ENCODE results near the gene SYNJ1. TPM values are rescaled to one million over a fixed set of nuclear protein-coding genes. Genes with fewer than 3 reads are reported as not detected.
"Not testable (repeated sequence)": the region's sequence is repeated elsewhere in the genome, so short reads cannot be mapped to it uniquely, and the experiment has no call there.

The SYNJ1 gene, protein sequence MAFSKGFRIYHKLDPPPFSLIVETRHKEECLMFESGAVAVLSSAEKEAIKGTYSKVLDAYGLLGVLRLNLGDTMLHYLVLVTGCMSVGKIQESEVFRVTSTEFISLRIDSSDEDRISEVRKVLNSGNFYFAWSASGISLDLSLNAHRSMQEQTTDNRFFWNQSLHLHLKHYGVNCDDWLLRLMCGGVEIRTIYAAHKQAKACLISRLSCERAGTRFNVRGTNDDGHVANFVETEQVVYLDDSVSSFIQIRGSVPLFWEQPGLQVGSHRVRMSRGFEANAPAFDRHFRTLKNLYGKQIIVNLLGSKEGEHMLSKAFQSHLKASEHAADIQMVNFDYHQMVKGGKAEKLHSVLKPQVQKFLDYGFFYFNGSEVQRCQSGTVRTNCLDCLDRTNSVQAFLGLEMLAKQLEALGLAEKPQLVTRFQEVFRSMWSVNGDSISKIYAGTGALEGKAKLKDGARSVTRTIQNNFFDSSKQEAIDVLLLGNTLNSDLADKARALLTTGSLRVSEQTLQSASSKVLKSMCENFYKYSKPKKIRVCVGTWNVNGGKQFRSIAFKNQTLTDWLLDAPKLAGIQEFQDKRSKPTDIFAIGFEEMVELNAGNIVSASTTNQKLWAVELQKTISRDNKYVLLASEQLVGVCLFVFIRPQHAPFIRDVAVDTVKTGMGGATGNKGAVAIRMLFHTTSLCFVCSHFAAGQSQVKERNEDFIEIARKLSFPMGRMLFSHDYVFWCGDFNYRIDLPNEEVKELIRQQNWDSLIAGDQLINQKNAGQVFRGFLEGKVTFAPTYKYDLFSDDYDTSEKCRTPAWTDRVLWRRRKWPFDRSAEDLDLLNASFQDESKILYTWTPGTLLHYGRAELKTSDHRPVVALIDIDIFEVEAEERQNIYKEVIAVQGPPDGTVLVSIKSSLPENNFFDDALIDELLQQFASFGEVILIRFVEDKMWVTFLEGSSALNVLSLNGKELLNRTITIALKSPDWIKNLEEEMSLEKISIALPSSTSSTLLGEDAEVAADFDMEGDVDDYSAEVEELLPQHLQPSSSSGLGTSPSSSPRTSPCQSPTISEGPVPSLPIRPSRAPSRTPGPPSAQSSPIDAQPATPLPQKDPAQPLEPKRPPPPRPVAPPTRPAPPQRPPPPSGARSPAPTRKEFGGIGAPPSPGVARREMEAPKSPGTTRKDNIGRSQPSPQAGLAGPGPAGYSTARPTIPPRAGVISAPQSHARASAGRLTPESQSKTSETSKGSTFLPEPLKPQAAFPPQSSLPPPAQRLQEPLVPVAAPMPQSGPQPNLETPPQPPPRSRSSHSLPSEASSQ (N-terminal part only)
- total RNA-seq: 24.3 TPM
- polyA plus RNA-seq (ENCODE audit: insufficient read depth, low read depth, low replicate concordance): 6.6 TPM
- long read RNA-seq, donor 1: 0 reads
- long read RNA-seq, donor 2: 0 reads
- long read RNA-seq, donor 3: 0 reads
- long read RNA-seq, donor 4: 0 reads
- long read RNA-seq, donor 5: 0 reads
- long read RNA-seq, donor 6: 0 reads
- long read RNA-seq, donor 7, partial matches to known transcripts: 3 of 5 reads
- long read RNA-seq, donor 7, other reads (novel, unspliced or antisense): 2 of 5 reads
- long read RNA-seq, donor 8: 0 reads
- long read RNA-seq, donor 9: 0 reads
- long read RNA-seq, donor 10: 0 reads

DNA sequence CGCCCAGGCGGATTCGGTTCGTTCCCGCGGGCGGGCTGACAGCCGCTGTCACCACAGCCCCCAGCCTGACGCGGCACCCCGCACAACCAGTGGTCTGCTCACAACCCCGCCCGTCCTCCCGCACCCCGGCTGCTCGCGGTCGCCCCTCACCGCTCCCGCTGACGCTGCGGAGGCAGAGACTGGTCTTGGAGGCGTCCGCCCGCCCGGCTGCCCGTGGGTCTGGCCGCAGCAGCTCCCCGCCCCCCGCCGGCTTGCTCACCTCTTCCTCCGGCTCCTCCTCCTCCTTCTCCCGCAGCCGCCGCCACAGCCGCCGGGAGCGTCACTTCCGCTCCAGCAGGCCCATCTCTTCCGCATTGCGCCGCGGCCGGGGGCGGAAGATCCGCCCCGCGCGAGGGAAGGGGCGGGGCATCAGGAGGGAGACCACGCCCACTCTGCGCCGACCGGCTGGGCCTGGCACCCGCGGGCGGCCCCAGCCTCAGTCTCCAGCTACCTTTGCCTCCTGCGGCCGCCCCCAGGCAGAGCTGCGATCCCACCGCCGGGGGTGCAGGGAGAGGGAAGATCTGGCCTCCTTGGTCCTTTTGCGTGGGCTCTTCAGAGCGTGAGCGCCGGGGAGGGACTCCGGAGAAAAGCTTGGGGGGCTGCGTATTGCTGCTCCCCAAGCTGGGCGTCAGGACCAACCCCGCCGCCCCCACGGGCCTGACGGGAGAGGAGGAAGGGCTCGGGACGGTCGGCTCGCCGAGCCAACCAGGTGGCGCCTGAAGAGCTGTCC, at the start of gene SYNJ1:
SYNJ1 (minus strand) TSS at position 327 of the 769 bp plus-strand sequence. CDS start 1,118 bp downstream, outside the sequence.
- H3K27me3 ChIP-seq (ENCODE audit: control insufficient read depth, insufficient read depth, low read length): no peaks in the 10 kb centered on the region
- no peak for FAIRE-seq
- peak; percentile 96 to 99 (median 97) for DNase-seq
- H3K9ac ChIP-seq (ENCODE audit: low read length in 3 of 3): peak within 1 kb of the TSS; percentile 61 to 93 (median 71)
- H3K4me1 ChIP-seq (ENCODE audit: control insufficient read depth in 2 of 3, insufficient read depth in 2 of 3, low read depth in 1 of 3, low read length in 3 of 3): peaks cover 0 to 3% (median 0%) of the 10 kb centered on the region in 3 donors
- peak within 1 kb of the TSS; percentile 66 to 90 (median 84) for H3K4me3 ChIP-seq (ENCODE audit: low read length in 3 of 3)
- TF ChIP-seq, protein P1, sequence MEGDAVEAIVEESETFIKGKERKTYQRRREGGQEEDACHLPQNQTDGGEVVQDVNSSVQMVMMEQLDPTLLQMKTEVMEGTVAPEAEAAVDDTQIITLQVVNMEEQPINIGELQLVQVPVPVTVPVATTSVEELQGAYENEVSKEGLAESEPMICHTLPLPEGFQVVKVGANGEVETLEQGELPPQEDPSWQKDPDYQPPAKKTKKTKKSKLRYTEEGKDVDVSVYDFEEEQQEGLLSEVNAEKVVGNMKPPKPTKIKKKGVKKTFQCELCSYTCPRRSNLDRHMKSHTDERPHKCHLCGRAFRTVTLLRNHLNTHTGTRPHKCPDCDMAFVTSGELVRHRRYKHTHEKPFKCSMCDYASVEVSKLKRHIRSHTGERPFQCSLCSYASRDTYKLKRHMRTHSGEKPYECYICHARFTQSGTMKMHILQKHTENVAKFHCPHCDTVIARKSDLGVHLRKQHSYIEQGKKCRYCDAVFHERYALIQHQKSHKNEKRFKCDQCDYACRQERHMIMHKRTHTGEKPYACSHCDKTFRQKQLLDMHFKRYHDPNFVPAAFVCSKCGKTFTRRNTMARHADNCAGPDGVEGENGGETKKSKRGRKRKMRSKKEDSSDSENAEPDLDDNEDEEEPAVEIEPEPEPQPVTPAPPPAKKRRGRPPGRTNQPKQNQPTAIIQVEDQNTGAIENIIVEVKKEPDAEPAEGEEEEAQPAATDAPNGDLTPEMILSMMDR (IDR thresholded peaks at IDR 0.05; ENCODE audit: borderline replicate concordance, extremely low read depth, insufficient read depth): no peak
- no peaks in the 10 kb centered on the region for H3K9me3 ChIP-seq (ENCODE audit: control insufficient read depth in 2 of 3, insufficient read depth in 1 of 3, low read length in 3 of 3)
- H3K27ac ChIP-seq (ENCODE audit: low read depth in 2 of 2, low read length in 2 of 2): peak within 1 kb of the TSS; percentile 88 to 90
- intact Hi-C loops (cut with DNase I): no loop called here
- no peaks in the 10 kb centered on the region for H3K36me3 ChIP-seq (ENCODE audit: control insufficient read depth in 2 of 3, insufficient read depth in 3 of 3, low read length in 3 of 3)

DNA sequence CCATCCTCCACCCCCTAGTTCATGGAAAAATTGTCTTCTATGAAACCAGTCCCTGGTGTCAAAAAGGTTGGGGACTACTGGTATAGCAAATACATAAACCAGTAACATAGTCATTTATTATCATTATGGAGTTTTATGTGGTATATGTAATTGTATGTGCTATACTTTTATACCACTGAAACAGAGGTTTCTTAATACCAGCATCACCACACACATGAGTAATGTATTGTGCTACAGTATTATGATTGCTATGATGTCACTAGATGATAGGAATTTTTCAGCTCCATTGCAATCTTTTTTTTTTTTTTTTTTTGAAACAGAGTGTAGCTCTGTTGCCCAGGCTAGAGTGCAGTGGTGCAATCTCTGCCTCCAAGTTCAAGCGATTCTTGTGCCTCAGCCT, 49.5 kb upstream of the SYNJ1 start:
- Histone ChIP-seq H3K27me3 (ENCODE audit: control insufficient read depth, insufficient read depth, low read length) (no peaks in the 10 kb centered on the region), H3K4me3 (ENCODE audit: low read length in 3 of 3) (no peak overlapping the region), H3K27ac (ENCODE audit: low read depth in 2 of 2, low read length in 2 of 2) (no peak overlapping the region), H3K9me3 (ENCODE audit: control insufficient read depth in 2 of 3, insufficient read depth in 1 of 3, low read length in 3 of 3) (no peaks in the 10 kb centered on the region), H3K36me3 (ENCODE audit: control insufficient read depth in 2 of 3, insufficient read depth in 3 of 3, low read length in 3 of 3) (no peaks in the 10 kb centered on the region), H3K9ac (ENCODE audit: low read length in 3 of 3) (no peak overlapping the region), H3K4me1 (ENCODE audit: control insufficient read depth in 2 of 3, insufficient read depth in 2 of 3, low read depth in 1 of 3, low read length in 3 of 3) (peaks cover 0 to 4% (median 2%) of the 10 kb centered on the region in 3 donors)
- intact Hi-C loops (cut with DNase I): no loop called here
- no peak for FAIRE-seq
- TF ChIP-seq, protein P1 (IDR thresholded peaks at IDR 0.05; ENCODE audit: borderline replicate concordance, extremely low read depth, insufficient read depth): no peak
- DNase-seq: no peak

DNA sequence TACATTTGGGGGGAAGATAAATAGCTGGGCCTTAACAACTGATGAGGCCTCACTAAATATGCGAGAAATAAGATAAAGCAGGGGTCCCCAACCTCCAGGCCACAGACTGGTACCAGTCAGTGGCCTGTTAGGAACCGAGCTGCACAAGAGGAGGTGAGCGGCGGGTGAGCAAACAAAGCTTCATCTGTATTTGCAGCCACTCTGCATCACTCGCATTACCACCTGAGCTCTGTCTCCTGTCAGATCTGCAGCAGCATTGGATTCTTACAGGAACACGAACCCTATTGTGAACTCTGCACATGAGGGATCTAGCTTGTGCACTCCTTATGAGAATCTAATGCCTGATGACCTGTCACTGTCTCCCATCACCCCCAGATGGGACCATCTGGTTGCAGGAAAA, 48.9 kb upstream of the SYNJ1 start:
- no peak overlapping the region for H3K4me3 ChIP-seq (ENCODE audit: low read length in 3 of 3)
- H3K27me3 ChIP-seq (ENCODE audit: control insufficient read depth, insufficient read depth, low read length): no peaks in the 10 kb centered on the region
- H3K4me1 ChIP-seq (ENCODE audit: control insufficient read depth in 2 of 3, insufficient read depth in 2 of 3, low read depth in 1 of 3, low read length in 3 of 3): peaks cover 0 to 4% (median 2%) of the 10 kb centered on the region in 3 donors
- FAIRE-seq: no peak
- no peak for DNase-seq
- no peaks in the 10 kb centered on the region for H3K9me3 ChIP-seq (ENCODE audit: control insufficient read depth in 2 of 3, insufficient read depth in 1 of 3, low read length in 3 of 3)
- no peak overlapping the region for H3K9ac ChIP-seq (ENCODE audit: low read length in 3 of 3)
- H3K27ac ChIP-seq (ENCODE audit: low read depth in 2 of 2, low read length in 2 of 2): no peak overlapping the region
- intact Hi-C loops (cut with DNase I): no loop called here
- TF ChIP-seq, protein P1 (IDR thresholded peaks at IDR 0.05; ENCODE audit: borderline replicate concordance, extremely low read depth, insufficient read depth): no peak
- no peaks in the 10 kb centered on the region for H3K36me3 ChIP-seq (ENCODE audit: control insufficient read depth in 2 of 3, insufficient read depth in 3 of 3, low read length in 3 of 3)

DNA sequence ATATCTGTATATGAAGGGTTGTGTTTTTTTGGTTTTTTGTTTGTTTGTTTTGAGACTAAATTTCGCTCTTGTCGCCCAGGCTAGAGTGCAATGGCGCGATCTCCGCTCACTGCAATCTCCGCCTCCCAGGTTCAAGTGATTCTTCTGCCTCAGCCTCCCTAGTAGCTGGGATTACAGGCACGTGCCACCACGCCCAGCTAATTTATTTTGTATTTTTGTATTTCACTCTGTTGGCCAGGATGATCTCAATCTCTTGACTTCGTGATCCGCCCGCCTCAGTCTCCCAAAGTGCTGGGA, 45.2 kb upstream of the SYNJ1 start:
- Histone ChIP-seq H3K4me3 (ENCODE audit: low read length in 3 of 3) (peak overlapping the region in 1 of 3 donors; percentile 70), H3K9ac (ENCODE audit: low read length in 3 of 3) (peak overlapping the region in 1 of 3 donors; percentile 42)
- H3K9me3 ChIP-seq (ENCODE audit: control insufficient read depth in 2 of 3, insufficient read depth in 1 of 3, low read length in 3 of 3); H3K4me1 ChIP-seq (ENCODE audit: control insufficient read depth in 2 of 3, insufficient read depth in 2 of 3, low read depth in 1 of 3, low read length in 3 of 3); H3K36me3 ChIP-seq (ENCODE audit: control insufficient read depth in 2 of 3, insufficient read depth in 3 of 3, low read length in 3 of 3); FAIRE-seq; H3K27ac ChIP-seq (ENCODE audit: low read depth in 2 of 2, low read length in 2 of 2); H3K27me3 ChIP-seq (ENCODE audit: control insufficient read depth, insufficient read depth, low read length); intact Hi-C loops (cut with DNase I); DNase-seq: not testable (repeated sequence)

Data from kidney (tissue), 22 donors.